HUES48 (cell line): Measurements from ENCODE around the gene SLC35B1.
A peak's percentile ranks its signal among the peaks of the same experiment; 100 is the strongest.
"Not testable (repeated sequence)": the region's sequence is repeated elsewhere in the genome, so short reads cannot be mapped to it uniquely, and the experiment has no call there.

Experiments
- H3K27ac ChIP-seq: one replicate; pipeline ENCODE4 v1.7.0; 2013; ENCODE audit warnings: low read depth, low read length, inconsistent platforms
- H3K27me3 ChIP-seq: 2 replicates; pipeline ENCODE4 v1.6.1; 2013; ENCODE audit warnings: mild to moderate bottlenecking, low read length; ENCODE audit not compliant: control insufficient read depth, insufficient read depth
- H3K36me3 ChIP-seq: 2 replicates; pipeline ENCODE4 v1.6.1; 2013; ENCODE audit warnings: low read length; ENCODE audit not compliant: control insufficient read depth, insufficient read depth
- H3K4me1 ChIP-seq: 2 replicates; pipeline ENCODE4 v1.6.1; 2013; ENCODE audit warnings: mild to moderate bottlenecking, low read length; ENCODE audit not compliant: control insufficient read depth, insufficient read depth
- H3K4me3 ChIP-seq: 2 replicates; pipeline ENCODE4 v1.5.1; 2013; ENCODE audit warnings: mild to moderate bottlenecking, low read depth, low read length
- H3K9ac ChIP-seq: 2 replicates; pipeline ENCODE4 v1.6.1; 2013; ENCODE audit warnings: mild to moderate bottlenecking, low read depth, low read length, moderate library complexity
- H3K9me3 ChIP-seq: 2 replicates; pipeline ENCODE4 v1.6.1; 2013; ENCODE audit warnings: low read length; ENCODE audit not compliant: control insufficient read depth, insufficient read depth

The SLC35B1 gene

GRCh38 chr17:49680314-49680713, 27.4 kb downstream of the SLC35B1 start:
- Histone ChIP-seq H3K27me3 (no peaks in the 10 kb centered on the region), H3K4me3 (no peak overlapping the region), H3K36me3 (peaks cover 1% of the 10 kb centered on the region; the same call in 1 of the 2 replicates), H3K27ac (no peak overlapping the region), H3K9ac (no peak overlapping the region), H3K4me1 (peaks cover 12% of the 10 kb centered on the region; the same call in 1 of the 2 replicates), H3K9me3 (peaks cover 4% of the 10 kb centered on the region; the same call in 1 of the 2 replicates)

- H3K36me3 ChIP-seq: peaks cover 7% of the 10 kb centered on the region
- H3K27me3 ChIP-seq: no peaks in the 10 kb centered on the region
- H3K9ac ChIP-seq: peak within 1 kb of the TSS; percentile 61
- peaks cover 12% of the 10 kb centered on the region; the same call in 1 of the 2 replicates for H3K4me1 ChIP-seq
- H3K4me3 ChIP-seq: peak within 1 kb of the TSS; percentile 88
- peak within 1 kb of the TSS; percentile 95 for H3K27ac ChIP-seq
- peaks cover 4% of the 10 kb centered on the region; the same call in 1 of the 2 replicates for H3K9me3 ChIP-seq
These were observed 29.6 kb downstream of the SLC35B1 start, which contains the start of gene SPOP for GRCh38 chr17:49677933-49678847. TSS of gene SPOP (minus strand) at chr17:49678097. CDS start at chr17:49622810, 55,287 bp downstream.

DNA sequence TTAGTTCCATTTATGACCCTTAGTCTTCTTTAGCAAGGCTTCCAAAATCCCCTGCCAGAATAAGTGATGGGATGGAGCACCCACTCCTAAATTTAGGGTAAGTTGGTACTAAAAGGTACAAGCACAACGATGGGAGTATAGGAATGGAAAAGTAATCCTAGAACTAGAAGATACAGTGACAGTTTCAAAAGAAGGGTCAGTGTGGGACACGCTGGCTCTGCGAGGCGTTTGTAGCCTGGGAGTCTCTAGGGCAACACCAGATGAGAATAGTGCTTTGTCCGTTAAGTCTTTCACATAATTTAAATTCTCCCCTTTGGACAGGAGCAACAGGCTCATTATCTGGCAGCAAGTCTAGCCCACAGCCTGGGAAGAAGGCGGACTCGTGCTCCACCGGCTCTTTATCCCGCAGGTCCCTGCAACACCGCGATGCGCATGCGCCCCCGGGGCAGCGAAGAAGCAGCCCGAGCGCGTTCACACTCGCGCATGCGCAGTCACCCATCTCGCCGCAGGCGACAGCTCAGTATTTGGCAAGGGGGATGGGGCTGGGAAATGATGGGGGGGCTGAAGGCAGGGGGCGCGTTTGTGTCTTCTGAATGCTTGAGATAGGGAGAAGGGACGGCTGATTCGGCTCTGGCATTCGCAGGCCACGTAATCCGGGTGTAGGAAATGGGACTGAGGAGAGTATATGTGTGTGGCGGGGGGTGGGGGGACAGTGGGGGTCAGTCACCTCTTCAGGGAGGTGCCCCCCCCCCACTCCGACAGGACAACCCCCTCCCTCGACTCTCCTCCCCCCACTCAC, 30.4 kb downstream of the SLC35B1 start:
- Histone ChIP-seq H3K27ac (peak overlapping the region; percentile 95), H3K9me3 (peaks cover 4% of the 10 kb centered on the region; the same call in 1 of the 2 replicates), H3K4me1 (peaks cover 12% of the 10 kb centered on the region; the same call in 1 of the 2 replicates), H3K9ac (peak overlapping the region; percentile 61), H3K4me3 (peak overlapping the region; percentile 88), H3K27me3 (no peaks in the 10 kb centered on the region), H3K36me3 (peaks cover 7% of the 10 kb centered on the region)

DNA sequence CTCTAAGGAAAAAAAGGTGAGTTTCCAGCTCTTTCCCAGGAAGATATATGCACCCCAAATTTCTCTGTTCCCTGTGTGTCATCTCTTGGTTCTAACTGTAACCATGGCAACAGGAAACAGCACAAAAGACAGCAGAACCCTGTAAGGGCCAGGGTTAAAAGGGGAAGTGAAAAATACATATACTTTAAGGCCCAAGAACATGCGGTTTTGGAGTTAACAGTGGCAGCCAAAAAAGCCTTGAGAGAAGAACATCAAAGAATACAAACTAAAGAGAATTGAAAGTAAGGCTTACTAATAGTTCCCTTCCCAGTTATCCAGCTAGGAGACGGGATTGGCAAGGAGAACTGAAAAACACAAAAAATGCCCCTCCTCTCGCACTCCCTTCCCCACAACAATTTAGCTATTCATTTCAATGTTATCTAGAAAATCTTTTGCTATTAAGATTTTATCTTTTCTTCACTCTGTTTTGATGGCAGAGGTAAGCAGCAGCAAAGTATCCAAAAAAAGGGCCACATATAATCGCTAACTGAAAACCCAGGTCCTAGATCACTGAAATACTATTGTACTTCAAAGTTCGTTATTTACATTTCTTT, 31.4 kb downstream of the SLC35B1 start:
- H3K27ac ChIP-seq: peak overlapping the region; percentile 95
- H3K36me3 ChIP-seq: peaks cover 7% of the 10 kb centered on the region
- peaks cover 12% of the 10 kb centered on the region; the same call in 1 of the 2 replicates for H3K4me1 ChIP-seq

DNA sequence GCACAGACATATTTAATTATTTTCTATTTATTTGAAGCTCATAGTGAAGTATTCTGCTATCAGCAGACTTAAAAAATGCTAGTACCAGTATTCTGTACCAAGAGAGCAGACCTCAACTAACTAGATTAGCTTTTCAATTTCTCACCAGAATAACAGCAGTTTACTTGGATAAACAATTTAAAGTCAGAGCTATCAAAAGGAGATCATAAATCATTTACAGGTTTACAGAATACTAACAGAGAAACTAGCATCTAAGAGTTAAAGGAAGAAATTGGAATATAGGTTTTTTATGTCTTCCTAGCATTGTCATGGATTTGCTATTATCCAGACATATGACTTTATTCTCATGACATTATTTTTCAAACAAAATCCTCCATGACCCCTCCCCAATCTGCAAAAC, 33.3 kb downstream of the SLC35B1 start:
- peaks cover 7% of the 10 kb centered on the region for H3K36me3 ChIP-seq

More for the DNA sequence above, 31.4 kb downstream of the SLC35B1 start:
- Histone ChIP-seq H3K9ac (peak overlapping the region; percentile 17; the same call in 1 of the 2 replicates), H3K4me3 (peak overlapping the region; percentile 88), H3K27me3 (no peaks in the 10 kb centered on the region), H3K9me3 (peaks cover 4% of the 10 kb centered on the region; the same call in 1 of the 2 replicates)

GRCh38 chr17:49673679-49674078, 34.1 kb downstream of the SLC35B1 start:
- H3K9me3 ChIP-seq, H3K36me3 ChIP-seq, H3K27ac ChIP-seq, H3K4me3 ChIP-seq, H3K27me3 ChIP-seq, H3K9ac ChIP-seq: not testable (repeated sequence)
- H3K4me1 ChIP-seq: peaks cover 12% of the 10 kb centered on the region; the same call in 1 of the 2 replicates

More for the DNA sequence above, 33.3 kb downstream of the SLC35B1 start:
- Histone ChIP-seq H3K9ac (no peak overlapping the region), H3K27ac (no peak overlapping the region), H3K27me3 (no peaks in the 10 kb centered on the region), H3K9me3 (peaks cover 4% of the 10 kb centered on the region; the same call in 1 of the 2 replicates), H3K4me3 (no peak overlapping the region), H3K4me1 (peaks cover 12% of the 10 kb centered on the region; the same call in 1 of the 2 replicates)

DNA sequence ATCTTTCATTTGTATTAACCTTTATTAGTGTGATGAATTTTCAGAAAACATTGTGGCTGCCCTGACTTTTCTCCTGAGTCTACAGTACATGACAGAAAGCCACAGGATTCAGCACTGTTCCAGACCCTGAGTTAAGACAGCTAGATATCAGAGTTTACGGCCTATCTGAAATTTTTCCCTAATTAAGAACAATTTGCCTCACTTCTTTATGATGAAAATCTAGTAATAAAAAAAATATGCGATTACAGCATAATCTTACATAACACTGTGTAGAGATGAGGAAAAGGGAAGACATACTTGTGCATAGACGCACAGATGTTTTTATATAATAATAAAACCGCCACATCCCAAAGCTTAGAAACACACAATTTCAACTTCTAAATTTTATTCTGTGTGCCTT, 37.1 kb downstream of the SLC35B1 start:
- Histone ChIP-seq H3K9ac (no peak overlapping the region), H3K36me3 (peaks cover 7% of the 10 kb centered on the region), H3K27me3 (no peaks in the 10 kb centered on the region), H3K4me3 (no peak overlapping the region), H3K9me3 (no peaks in the 10 kb centered on the region), H3K27ac (no peak overlapping the region), H3K4me1 (no peaks in the 10 kb centered on the region)

DNA sequence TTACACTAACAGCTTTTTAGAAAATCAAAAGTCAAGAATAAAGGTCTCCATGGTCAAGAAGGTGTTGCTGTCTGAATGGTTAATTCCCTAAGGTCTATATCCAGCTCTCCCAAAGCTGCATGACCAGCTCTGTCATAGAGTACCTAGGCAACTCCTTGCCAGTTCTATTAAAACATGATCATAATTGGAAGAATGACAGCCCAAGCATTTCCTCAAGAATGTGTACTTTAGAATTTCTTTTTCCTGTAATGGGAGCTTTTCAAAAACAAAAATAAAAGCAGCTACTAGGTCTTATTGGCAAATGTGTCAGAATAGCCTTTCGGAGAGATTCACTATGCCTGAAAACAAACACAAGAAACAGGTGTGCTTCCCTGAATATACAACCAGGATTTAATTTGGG, 37.8 kb downstream of the SLC35B1 start:
- no peaks in the 10 kb centered on the region for H3K27me3 ChIP-seq
- no peak overlapping the region for H3K4me3 ChIP-seq
- no peak overlapping the region for H3K27ac ChIP-seq
- no peaks in the 10 kb centered on the region for H3K4me1 ChIP-seq
- no peaks in the 10 kb centered on the region for H3K9me3 ChIP-seq
- peaks cover 3% of the 10 kb centered on the region for H3K36me3 ChIP-seq
- H3K9ac ChIP-seq: no peak overlapping the region

DNA sequence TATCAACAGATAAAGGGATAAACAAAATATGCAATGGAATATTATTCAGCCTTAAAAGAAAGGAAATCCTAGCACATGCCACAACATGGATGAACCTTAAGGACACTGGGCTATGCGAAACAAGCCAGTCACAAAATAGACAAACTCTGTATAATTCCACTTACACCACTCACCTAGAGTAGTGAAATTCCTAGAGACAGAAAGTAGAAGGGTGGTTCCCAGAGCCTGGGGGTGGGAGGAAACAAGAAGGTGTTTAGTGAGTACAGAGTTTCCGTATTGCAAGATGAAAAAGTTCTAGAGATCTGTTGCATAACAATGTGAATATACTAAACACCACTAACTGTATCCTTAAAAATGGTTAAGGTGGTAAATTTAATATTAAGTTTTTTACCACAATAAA, 39.9 kb downstream of the SLC35B1 start:
- no peaks in the 10 kb centered on the region for H3K4me1 ChIP-seq
- no peaks in the 10 kb centered on the region for H3K9me3 ChIP-seq
- no peak overlapping the region for H3K4me3 ChIP-seq
- no peak overlapping the region for H3K9ac ChIP-seq
- H3K27me3 ChIP-seq: no peaks in the 10 kb centered on the region
- no peak overlapping the region for H3K27ac ChIP-seq
- no peaks in the 10 kb centered on the region; the same call in 1 of the 2 replicates for H3K36me3 ChIP-seq

GRCh38 chr17:49664706-49665211, 43.0 kb downstream of the SLC35B1 start:
- no peaks in the 10 kb centered on the region; the same call in 1 of the 2 replicates for H3K36me3 ChIP-seq
- H3K9me3 ChIP-seq: no peaks in the 10 kb centered on the region
- no peaks in the 10 kb centered on the region for H3K4me1 ChIP-seq
- H3K27me3 ChIP-seq: no peaks in the 10 kb centered on the region
- H3K9ac ChIP-seq: no peak overlapping the region
- H3K4me3 ChIP-seq: no peak overlapping the region
- H3K27ac ChIP-seq: no peak overlapping the region
